ENCODE results near the gene AKT2.

DNA sequence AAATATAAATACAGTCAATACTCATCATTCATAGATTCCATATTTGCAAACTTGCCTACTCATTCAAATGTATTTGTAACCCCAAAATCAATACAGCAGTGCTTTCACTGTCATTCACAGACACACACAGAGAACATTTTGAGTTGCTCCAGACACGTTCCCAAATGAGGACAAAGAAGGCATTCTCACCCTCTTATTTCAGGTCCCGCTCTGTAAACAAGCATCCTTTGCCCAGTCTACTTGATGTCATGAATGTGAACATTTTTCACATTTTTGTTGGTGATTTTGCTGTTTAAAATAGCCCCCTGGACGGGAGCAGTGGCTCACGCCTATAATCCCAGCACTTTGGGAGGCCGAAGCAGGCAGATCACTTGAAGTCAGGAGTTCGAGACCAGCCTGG, 47.5 kb upstream of the AKT2 start:
- TF ChIP-seq CTCF (IDR thresholded peaks at IDR 0.05): no peak
- no peak for TF ChIP-seq POLR2AphosphoS5 (IDR thresholded peaks at IDR 0.05; ENCODE audit: insufficient read depth in 1 of 2, low read depth in 1 of 2)

All from vagina (tissue), 2 donors.